K562 (cell line): ENCODE measurements around the gene KBTBD4. TPM values are rescaled to one million over a fixed set of nuclear protein-coding genes. Genes with fewer than 3 reads are reported as not detected.

Source experiments
- E2F1 ChIP-seq: sonication (generic); formaldehyde crosslinking; IDR thresholded peaks from 2 replicates; pipeline ENCODE4 v1.8.1; 2023; ENCODE audit warnings: mild to moderate bottlenecking, missing genetic modification reagents, moderate library complexity
- ILF3 ChIP-seq: fragments of 450-650 bp; IDR thresholded peaks from 2 replicates; pipeline ENCODE4 v1.6.1; 2018; ENCODE audit warnings: antibody characterized with exemption, mild to moderate bottlenecking, moderate library complexity, borderline replicate concordance
- KAT2B ChIP-seq: IDR thresholded peaks from one replicate; pipeline ENCODE4 v1.6.1; 2012; ENCODE audit warnings: low read depth, mild to moderate bottlenecking, control low read depth, inconsistent platforms, low read length, moderate library complexity
- NFXL1 ChIP-seq: fragments of 450-650 bp; formaldehyde crosslinking; IDR thresholded peaks from 2 replicates; pipeline ENCODE4 v1.4.0; 2021; ENCODE audit warnings: mild to moderate bottlenecking
- PHB ChIP-seq: fragments of 250-450 bp; sonication (Bioruptor Pico); IDR thresholded peaks from 2 replicates; pipeline ENCODE4 v1.5.0; 2021
- PML ChIP-seq: IDR thresholded peaks from 2 replicates; pipeline ENCODE4 v1.6.1; 2012; ENCODE audit warnings: low read length, inconsistent platforms
- SMARCB1 ChIP-seq: IDR thresholded peaks from 2 replicates; pipeline ENCODE4 v1.6.1; 2011; ENCODE audit warnings: improper control_type of control experiment, low read depth; ENCODE audit not compliant: insufficient read length
- SMARCC2 ChIP-seq: fragments of 450-650 bp; IDR thresholded peaks from 2 replicates; pipeline ENCODE4 v1.6.1; 2017; ENCODE audit warnings: antibody characterized with exemption, moderate library complexity, mild to moderate bottlenecking, low read depth
- SP2 ChIP-seq: IDR thresholded peaks from 2 replicates; pipeline ENCODE4 v1.6.1; 2011; ENCODE audit warnings: mild to moderate bottlenecking, low read depth, low read length, moderate library complexity; ENCODE audit not compliant: poor library complexity, severe bottlenecking; ENCODE audit errors: extremely low read depth
- UBTF ChIP-seq, 2 experiments: IDR thresholded peaks; 2 replicates each; pipeline ENCODE4 v1.6.1; 2012; ENCODE audit warnings: improper control_type of control experiment in 2 of 2, low read depth in 2 of 2, low read length in 2 of 2, borderline replicate concordance in 1 of 2
- ZBTB8A ChIP-seq: fragments of 450-650 bp; IDR thresholded peaks from 2 replicates; pipeline ENCODE4 v1.6.1; 2018; ENCODE audit warnings: mild to moderate bottlenecking, moderate library complexity; ENCODE audit not compliant: partially characterized antibody
- ZHX1 ChIP-seq: fragments of 150-350 bp; conservative IDR thresholded peaks from 2 replicates; pipeline ENCODE4 v1.6.1; 2014; ENCODE audit warnings: low read length
- ZNF263 ChIP-seq: sonication (generic); formaldehyde crosslinking; IDR thresholded peaks from 2 replicates; pipeline ENCODE4 v1.8.0; 2022; ENCODE audit warnings: mild to moderate bottlenecking, missing genetic modification reagents, borderline replicate concordance
- polyA plus RNA-seq, 8 experiments: library from polyadenylated mRNA; depleted of rRNA in 4 of 8; stranded (reverse) in 5 of 8; unstranded in 3 of 8; fragments of >200 nt; fragmentation: Nextera tagmentation in 2 of 8; fragmentation: Illumina TruSeq in 1 of 8; extraction: Ambion mirVana in 2 of 8; extraction: Trizol in 1 of 8; gene quantifications; 2 replicates each; pipeline versions ENCODE4 v1.2.1 to v1.2.3, GENCODE V29; 2011 to 2014; ENCODE audit warnings: inconsistent platforms in 1 of 8, missing spikeins in 1 of 8
- total RNA-seq, 7 experiments: library from RNA; depleted of rRNA in 6 of 7; stranded (reverse); fragments of >200 nt in 6 of 7; fragmentation: Illumina TruSeq in 2 of 7; extraction: Trizol in 2 of 7; gene quantifications; 2 replicates each; pipeline versions ENCODE4 v1.2.1 to v1.2.3, GENCODE V29; 2011 to 2021; ENCODE audit warnings: low replicate concordance in 1 of 7

Gene KBTBD4
- total and polyA plus RNA-seq, 9 of the 15 experiments (the other 6 are each of a cell fraction or from before 2014, with no cell fraction given): 7.0 to 33.9 (median 13.3) TPM

- TF ChIP-seq UBTF (IDR thresholded peaks at IDR 0.05; ENCODE audit: borderline replicate concordance in 1 of 2, low read depth in 2 of 2, low read length in 2 of 2) (no peak), ZNF263 (CRISPR knock-in tag) (no peak), ILF3 (no peak), SMARCC2 (no peak), PHB (CRISPR knock-in tag) (no peak), PML (no peak), E2F1 (CRISPR knock-in tag) (no peak), SMARCB1 (no peak), KAT2B (no peak), ZHX1 (no peak), NFXL1 (CRISPR knock-in tag) (no peak), ZBTB8A (no peak), SP2 (no peak)
Observed at GRCh38 chr11:47538741-47539565, 39.8 kb downstream of the KBTBD4 start (continued).
